COR-L47 (cell line): Measurements from ENCODE around the gene TBL1Y.
"Not testable (repeated sequence)": the region's sequence is repeated elsewhere in the genome, so short reads cannot be mapped to it uniquely, and the experiment has no call there.

Experiments
- DNase-seq: peaks from one replicate; lab custom pipeline; 2025; lab: John Stamatoyannopoulos, UW

TBL1Y gene

DNA sequence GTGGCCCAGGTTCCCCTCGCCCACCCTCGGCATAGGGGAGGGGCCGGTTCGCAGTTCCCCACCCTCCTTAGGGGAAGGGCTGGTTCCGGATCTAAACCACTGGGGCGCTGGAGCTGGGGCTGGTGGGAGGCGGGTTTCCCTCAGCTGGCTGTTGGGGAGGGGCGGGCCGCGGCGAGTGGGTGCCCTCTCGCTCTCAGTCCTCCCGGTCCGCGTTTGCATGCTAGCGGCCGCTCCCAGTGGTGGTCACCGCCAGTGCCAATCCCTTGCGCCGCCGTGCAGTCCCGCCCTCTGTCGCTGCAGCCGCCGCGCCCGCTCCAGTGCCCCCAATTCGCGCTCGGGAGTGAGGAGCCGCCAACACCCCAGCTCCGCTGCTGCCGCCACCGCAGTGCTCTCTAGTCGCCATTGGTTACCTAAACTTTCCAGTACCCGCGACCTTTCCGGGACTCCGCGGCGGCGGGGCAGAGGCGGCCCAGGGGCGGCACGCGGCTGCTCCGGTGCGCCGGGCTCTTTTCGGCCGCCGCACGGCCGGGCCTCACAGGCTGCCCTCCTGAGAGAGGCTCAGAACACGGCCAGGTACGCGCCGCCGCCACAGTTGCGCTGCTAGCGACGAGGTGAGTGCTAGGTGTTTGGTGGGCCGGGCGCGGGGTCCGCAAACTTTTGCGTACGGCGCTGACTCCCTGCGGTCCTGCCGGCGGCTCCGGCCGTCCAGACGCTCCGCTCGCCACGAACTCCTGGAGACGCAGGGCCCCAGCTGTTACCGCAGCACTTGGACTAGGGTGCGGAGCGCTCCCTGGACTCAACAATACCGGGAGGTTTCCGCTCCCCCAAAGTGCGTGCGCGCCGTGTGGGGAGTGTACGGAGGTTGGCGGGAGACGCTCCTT lies at the start of gene TBL1Y:
TBL1Y (plus strand) TSS at position 326 of the 881 bp plus-strand sequence. CDS start 114,388 bp downstream, outside the sequence.
- no peak for DNase-seq

DNA sequence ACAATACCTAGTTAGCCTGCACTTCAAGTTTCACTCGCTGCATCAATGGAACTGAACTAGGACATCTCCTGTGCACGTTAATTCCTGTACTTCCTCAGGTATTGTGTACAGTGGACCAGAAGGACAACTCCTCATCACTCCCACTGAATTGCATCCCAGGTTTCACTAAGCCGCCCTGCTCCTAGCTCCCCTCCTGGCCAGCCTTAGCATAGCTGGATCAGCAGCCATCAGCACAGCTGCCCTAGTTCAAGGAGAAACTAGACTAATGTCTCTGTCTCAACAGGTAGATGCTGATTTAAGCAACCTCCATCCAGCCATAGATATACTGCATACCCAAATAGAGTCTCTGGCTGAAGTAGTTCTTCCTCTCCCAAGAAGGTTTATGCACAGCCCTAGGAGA lies 16.0 kb upstream of the TBL1Y start:
- no peak for DNase-seq

DNA sequence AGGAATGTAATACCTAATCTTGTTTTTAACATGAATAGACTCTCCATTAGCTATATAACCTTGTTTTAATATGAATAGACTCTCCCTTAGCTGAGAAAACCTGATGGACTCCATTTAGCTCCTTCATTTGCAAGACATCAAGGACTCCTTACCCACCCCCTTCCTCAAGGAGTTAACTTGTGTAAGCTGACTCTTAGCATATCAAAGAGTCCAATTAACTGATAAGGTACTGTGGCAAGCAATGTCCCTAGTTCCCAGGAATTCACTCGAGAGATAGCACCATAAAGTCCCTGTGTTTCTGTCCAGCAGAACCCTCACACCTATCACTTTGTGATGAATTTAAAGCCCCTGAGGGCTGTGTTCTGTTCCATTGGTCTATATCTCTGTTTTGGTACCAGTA lies 15.3 kb upstream of the TBL1Y start:
- no peak for DNase-seq

DNA sequence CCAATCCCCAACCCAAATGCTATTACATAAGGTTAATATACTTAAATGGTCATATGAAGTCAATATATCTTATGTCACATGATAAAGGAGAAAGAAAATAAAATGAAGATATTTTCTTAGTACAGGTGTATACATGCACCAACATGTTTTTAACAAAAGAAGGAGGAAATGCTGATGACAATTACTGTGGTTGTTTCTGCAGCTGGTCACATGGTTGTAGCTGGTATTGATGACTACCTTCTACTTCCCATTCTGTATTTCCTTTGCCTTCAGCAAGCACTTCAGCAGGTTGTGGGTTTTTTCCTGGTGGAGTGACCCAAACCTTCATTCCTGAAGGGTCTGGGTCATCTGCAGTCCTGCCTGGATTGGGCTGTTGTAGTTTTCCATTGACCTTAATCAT lies 8.4 kb upstream of the TBL1Y start:
- not testable (repeated sequence) for DNase-seq

DNA sequence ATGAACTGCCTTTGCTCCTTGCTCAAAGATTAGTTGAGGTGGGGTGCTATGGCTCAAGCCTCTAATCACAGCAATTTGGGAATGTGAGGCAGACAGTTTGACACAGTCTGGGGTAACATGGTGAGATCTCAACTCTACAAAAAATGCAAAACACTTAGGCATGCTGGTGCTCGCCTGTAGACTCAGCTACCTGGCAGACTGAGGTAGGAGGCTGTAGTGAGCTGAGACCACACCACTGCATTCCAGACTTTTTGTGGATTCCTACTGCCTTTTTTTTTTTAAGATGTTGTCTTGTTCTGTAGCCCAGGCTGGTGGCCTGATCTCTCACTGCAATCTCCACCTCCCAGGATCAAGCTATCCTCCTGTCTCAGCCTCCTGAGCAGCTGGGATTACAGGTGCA lies 2.9 kb upstream of the TBL1Y start:
- no peak for DNase-seq

DNA sequence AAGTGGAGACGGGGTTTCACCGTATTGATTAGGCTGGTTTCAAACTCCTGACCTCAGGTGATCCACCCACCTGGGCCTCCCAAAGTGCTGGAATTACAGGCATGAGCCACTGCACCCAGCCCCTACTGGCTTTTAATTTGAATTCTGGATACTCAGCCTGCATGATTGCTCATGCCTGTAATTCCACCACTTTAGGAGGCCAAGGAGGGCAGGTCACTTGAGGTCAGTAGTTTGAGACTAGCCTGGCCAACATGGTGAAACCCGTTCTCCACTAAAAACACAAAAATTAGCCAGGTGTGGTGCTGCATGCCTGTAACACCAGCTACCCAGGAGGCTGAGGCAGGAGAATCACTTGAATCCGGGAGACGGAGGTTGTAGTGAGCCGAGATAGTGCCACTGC lies 2.5 kb upstream of the TBL1Y start:
- DNase-seq: not testable (repeated sequence)

DNA sequence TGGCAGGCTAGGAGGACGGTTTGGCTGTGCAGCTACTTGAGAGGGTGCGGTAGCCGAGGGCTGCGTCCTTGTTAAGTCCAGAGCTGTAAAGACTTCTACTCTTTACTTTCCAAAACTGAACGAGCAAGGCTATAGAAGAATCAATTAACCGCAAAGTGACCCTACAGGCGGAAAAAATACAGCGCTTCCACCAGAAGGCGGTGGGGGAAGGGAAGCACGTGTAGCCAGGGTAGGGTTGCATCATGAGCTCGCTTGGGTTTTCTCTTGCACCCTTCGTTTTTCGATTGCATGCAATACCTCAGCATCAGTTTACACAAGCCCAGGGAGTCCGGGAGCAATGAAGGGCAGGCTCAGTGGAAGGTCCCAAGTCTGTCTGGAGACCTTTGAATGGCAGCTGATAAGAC lies 1.4 kb upstream of the TBL1Y start:
- DNase-seq: no peak

DNA sequence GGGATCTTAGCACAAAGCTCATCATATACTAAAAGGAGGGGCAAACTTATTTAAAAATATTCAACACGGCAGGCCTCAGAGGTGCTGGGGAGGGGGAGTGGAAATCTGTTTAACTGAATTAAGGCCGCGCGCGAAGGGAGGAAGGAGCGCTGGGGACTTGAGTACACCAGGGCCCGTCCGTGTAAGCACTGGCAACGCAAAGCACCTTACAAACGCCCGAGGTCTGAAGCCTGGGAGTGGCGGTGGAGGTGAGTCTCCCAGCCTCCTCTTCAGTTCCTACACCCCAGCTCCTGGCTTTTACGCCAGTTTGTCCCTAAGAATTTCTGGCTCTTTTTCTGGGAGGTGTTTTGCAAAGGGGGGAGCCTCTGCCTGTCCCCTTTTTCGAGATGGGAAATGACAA lies 641 bp upstream of the TBL1Y start:
- no peak for DNase-seq

DNA sequence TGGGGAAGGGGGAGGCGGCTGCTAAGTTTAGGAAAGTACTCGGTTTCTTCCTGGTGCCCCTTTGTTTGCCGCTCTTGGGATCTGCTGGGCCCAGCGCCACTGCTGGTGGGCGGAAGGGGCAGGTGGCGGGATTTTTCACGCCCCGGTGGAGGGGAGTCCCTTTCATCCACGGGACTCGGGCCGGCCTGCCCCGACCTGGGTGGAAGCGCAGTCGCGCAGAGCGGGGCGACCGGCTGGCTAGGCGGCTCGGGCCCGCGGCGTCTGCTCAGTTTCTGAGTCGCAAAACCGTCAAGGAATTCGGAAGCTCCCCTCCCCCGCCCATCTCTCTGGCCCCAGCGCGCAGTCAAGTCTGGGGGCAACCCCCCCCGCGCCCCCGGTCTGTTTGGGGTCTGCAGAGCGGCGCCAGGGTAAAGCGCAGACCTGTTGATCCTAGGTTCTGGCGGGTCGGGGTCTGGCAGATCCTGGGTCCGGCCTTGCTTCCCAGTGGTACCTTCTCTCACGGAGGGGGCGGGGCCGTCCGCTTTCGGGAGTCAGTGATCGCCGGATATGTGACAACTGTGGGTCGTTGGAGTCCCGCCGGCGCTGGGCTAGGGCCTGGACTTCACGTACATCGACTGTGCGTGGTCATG lies 870 bp downstream of the TBL1Y start, which contains the start of gene AMELY:
AMELY (minus strand) TSS at position 500 of the 629 bp plus-strand sequence. CDS start 39,144 bp downstream, outside the sequence.
- DNase-seq: no peak

DNA sequence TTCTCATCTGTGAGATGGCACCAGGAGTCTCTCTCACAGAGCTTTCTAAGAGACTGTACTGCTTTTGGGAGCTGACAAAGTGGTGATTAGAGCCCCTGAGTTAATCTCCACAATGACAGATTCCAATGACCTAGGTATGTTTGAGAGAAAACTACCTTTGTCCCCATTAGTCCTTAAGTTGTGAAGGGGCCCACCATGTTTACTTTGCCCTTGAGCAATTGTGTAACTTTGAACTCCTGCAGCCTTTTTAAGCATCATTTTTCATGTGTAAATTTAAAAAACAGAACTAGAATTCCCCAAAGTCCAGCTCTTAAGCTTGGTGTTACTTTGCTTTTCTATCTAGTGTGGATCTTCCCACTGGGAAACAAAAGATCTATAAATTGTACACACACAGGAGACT lies 2.9 kb downstream of the TBL1Y start:
- no peak for DNase-seq

DNA sequence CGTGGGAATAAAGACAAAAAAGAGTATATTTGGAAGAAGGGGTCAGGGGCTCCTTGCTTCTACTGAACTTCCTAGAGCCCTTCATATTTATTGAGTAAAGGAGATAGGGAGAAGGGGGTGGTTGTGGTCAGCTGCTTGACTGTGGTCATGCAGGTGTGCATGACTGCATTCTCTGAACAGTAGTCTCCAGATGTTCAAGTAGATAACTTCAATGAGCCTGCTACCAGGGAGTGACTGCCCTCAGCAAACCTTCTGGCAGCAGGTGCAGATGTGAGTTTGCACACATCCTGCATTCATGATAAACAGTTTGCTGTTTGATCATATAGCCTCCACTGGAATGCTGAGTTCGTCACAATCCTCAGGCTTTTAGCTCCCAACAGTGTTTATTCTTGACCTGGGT lies 10.6 kb downstream of the TBL1Y start:
- DNase-seq: no peak

DNA sequence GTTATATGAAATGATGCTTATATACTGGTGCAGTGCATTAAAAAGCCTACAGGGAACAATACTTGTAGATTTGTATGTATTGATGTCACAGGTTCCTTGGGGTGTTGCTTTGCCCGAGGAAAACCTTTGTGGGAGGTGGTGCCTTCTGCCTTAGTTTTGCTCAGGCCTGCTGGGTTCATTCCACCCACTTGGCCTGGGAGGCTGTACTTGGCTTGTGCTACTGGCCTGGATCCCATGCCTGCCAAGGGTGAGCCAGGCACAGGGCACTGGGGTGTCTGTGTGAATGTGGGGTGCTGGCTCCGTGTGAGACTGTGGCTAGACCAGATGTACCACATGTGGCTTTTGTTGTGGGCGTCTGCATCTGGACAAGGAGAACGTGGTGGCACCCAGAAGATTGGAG lies 17.8 kb downstream of the TBL1Y start:
- DNase-seq: no peak

DNA sequence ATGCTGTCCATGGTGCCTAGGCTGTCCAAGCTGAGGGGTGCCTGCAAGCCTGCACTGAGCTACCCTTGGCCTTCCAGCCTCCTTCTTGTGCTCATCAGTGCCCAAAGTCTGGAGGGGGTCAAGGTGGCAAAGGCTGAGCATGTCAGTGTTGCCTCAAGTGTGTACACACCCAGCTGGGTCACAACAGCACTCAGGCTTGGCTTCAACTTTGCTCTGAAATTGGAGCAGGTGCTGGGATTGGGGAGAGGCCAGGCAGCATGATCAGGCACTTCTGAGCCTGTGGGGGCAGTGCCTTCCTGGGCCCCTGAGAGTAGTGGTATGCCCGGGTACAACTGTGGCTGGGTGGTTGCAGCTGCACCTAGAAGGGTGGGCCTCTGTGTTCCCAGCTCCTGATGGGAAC lies 18.7 kb downstream of the TBL1Y start:
- no peak for DNase-seq

DNA sequence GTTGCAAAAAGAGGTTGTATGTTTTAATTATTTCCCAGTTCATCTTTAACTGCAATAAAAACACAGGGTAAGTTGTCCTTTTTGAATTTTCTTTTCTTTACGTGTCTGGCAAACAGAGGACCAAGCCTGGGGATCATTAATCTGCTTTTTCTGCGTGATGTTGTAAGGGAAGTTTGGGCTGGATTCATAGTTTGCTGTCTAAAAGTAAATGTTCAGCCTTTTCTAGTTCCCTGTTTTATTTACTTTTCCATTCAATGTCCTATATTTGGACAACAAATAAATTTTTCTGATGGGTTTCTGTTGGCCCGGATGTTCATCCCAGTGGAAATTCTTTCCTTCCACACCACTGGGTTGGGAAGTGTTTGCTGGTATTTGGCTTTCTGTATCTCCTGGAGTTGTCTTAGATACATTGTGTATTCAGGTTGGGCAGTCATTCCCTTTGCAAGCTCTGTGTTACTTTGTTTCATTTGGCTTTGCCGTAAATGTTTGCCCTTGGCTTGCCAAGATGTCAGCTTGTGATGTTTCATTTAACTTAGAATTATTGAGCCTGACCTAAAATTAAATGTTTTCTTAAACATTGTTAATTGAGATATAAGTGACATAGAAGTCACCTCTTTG lies 21.4 kb downstream of the TBL1Y start:
- no peak for DNase-seq

DNA sequence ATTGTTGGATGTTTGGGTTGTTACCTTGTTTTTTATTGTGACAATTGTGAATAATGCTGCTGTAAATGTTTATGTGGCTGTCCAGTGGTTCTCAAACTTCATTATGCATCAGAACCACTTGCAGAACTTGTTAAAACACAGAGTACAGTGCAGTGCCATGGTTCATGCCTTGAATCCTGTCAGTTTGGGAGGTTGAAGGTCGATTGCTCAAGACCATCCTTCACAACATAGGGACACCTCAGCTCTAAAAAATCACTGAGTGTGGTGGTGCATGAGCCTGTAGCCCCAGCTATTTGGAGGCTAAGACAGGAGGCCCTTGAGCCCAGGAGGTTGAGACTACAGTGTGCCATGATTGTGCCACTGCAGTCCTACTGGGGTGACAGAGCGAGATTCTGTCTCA lies 25.0 kb downstream of the TBL1Y start:
- DNase-seq: no peak

DNA sequence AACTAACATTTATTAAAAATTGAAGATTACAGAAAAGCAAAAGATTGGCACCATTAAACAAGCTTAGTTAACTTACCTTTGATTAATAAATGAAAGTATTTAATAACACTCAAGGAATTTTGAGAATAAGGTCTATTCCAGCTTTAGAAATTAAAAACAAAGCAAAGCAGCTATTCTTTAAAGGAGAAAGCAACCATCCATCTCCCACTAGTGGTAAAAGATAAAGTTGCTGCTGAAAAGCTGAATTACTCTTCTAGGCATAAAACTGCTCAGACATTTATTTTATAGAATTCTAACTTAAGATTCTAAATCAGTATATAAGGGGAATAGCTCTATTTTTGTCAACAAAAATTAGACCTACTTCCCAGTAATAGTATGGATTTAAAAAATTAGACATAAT lies 37.2 kb downstream of the TBL1Y start:
- peak; percentile 0 for DNase-seq

DNA sequence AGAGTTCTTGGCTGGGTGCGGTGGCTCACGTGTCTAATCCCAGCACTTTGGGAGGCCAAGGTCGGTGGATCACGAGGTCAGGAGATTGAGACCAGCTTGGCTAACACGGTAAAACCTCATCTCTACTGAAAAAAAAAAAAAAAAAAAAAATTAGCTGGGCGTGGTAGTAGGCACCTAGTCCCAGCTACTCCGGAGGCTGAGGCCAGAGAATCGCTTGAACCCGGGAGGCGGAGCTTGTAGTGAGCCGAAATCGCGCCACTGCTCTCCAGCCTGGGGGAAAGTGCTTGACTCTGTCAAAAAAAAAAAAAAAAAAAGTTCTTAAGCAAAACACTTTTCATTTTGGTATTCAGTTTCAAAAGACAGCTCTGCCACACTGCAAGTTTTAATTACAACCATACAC lies 37.9 kb downstream of the TBL1Y start:
- DNase-seq: no peak

DNA sequence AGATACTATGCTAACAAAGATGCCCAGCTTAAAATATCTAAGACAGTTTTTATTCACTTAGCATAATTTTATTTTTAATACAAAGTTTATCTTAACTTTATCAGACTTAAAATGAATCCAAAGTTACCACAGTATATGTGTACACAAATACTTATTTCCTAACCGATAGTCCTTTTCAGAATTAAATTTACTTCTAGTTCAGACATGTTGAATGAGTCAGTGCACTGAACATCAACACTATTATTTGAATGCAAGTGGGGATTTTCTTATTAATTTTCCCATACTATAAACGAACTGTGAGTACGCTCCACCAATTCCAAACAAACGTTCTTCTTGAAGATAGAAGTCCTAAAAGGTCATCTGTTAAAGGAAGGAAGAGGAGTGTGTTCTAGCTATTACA lies 39.5 kb downstream of the TBL1Y start:
- no peak for DNase-seq

DNA sequence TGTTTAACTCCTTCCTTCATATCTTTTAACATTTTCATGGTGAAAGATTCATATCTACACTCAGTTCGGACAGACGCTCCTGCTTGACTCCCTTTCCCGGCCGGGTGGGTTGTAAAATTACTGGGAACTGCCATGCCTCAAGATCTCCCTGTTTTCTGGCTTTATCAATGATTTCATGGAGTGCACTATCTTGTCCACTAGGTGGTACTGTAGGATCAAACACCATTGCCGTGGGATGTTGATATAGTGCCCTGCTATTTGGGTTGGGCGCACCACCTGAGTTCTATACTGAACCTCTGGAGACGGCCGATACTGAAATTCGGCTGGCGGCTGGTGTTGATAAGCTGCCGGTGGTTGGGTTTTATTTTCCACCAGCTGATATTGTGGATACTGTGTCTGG lies 54.2 kb downstream of the TBL1Y start:
- peak; percentile 36 for DNase-seq

DNA sequence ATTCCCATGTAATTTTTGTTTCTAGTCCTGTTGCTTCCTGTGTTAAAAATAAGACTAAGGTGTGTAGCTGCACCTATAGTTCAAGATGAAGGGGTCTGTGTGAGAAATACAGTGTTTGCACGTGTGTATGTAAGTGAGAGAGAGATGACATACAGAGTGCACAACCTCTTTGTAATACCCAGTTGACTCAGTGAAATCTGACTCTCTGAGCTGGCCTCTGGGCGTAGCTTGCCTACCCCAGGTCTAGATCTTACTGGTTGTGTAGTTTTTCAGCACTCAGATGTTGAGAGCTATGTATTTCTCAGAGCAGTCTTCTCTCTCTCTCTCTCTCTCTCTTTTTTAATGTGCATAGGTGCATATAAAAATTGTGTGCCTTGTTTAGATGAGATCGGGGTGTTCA lies 56.0 kb downstream of the TBL1Y start:
- no peak for DNase-seq

DNA sequence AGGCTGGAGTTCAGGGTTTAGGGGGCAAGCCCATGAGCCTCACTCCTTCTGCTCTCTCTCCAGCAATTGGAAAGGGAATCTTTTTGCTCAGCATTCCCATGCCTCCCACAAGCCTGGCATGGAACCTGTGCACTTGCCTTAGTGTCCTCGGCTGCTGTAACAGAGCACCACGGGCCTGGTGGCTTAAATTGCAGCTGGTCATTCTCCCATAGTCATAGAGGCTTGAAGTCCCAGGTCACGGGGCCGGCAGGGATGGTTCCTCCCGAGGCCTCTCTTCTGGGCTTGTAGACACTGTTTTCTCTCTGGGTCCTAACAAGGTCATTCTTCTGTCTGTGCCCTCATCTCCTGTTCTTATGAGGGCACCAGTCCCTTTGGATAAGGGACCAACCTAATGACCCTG lies 57.2 kb downstream of the TBL1Y start:
- no peak for DNase-seq

DNA sequence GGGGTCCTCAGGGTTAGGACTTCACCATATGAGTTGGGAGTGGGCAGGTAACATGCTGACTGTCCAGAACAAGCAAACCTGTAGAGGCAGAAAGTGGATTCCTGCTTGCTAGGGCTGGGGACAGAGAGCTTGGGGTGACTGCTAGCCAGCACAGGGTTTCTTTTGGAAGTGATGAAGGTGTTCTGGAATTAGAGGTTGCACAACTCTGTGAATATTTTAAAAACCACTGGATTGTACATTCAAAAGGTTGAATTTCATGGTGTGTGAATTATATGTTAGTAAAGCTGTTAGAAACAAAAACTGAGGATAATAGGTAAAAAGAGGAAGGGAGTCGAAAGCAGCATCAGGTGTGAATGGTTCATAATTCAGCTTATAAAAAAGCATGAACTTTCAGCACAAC lies 57.7 kb downstream of the TBL1Y start:
- no peak for DNase-seq

DNA sequence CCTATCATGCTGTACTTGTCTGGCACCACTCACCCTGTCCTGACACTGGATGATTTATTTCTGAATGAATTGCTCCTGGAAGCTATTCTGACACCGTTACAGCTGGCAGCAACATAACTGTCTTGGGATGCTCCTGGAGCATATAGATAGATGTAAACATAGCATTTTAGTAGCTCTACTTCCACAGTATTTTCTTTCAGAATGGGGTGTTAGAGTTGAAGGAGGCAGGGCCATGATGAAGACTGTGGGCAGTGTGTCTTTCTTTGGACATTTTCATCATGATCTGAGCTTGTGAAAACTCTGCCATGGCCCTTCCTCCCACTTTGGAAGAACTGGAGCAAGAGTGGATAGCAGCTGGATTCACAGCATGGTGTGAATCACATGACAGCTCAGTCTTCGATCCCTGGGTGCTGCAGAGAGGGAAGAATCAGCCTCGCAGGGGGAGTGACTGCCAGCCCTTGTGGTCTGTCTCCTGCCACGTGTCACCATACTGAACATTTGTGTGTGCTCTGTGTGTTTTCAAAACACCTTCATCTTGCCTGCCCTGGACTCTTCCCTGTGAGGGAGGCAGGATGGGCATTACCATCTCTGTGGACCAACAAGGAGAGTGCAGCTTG lies 61.9 kb downstream of the TBL1Y start:
- DNase-seq: no peak
